GM18502 (cell line): Measurements from ENCODE around the gene SPATA17.

ENCODE experiments used
- ATAC-seq: cut with Tn5 transposase; IDR thresholded peaks from one replicate; pipeline ENCODE4 v1.9.1; 2021; ENCODE audit warnings: mild to moderate bottlenecking; ENCODE audit not compliant: unreplicated experiment, poor library complexity

Gene SPATA17

GRCh38 chr1:217907504-217907903, 276.4 kb downstream of the SPATA17 start:
- ATAC-seq = no peak

- ATAC-seq = no peak
Observed at GRCh38 chr1:217910203-217910602, 279.1 kb downstream of the SPATA17 start.

- ATAC-seq = no peak
Observed at GRCh38 chr1:217910791-217911320, 279.7 kb downstream of the SPATA17 start.

GRCh38 chr1:217911908-217912307, 280.8 kb downstream of the SPATA17 start:
- no peak for ATAC-seq

- ATAC-seq = no peak
Observed at GRCh38 chr1:217917281-217917887, 286.2 kb downstream of the SPATA17 start.

GRCh38 chr1:217919683-217920388, 288.7 kb downstream of the SPATA17 start:
- ATAC-seq = no peak
